OCI-LY3 (cell line): ENCODE measurements around the gene SLIRP.

Source experiments
- H2AFZ ChIP-seq: fragments of 200-600, 300-600 bp; shearing (Covaris generic); 2 replicates; pipeline ENCODE4 v1.6.0; 2014; ENCODE audit warnings: antibody characterized with exemption, low read depth, low read length
- H3K27ac ChIP-seq: fragments of 200-600, 300-600 bp; sonication (generic); 2 replicates; pipeline ENCODE4 v1.5.1; 2014; ENCODE audit warnings: mild to moderate bottlenecking, low read length, moderate library complexity, mixed read lengths
- H3K27me3 ChIP-seq: fragments of 200-600, 300-600 bp; sonication (generic); 2 replicates; pipeline ENCODE4 v1.6.1; 2014; ENCODE audit warnings: low read depth, low read length, mixed read lengths
- H3K36me3 ChIP-seq: fragments of 200-600, 300-600 bp; sonication (generic); replicated peaks from 2 replicates; pipeline ENCODE3; 2014; ENCODE audit warnings: low read depth, low read length, mixed read lengths
- H3K4me1 ChIP-seq: fragments of 300-600, 200-600 bp; sonication (generic); 2 replicates; pipeline ENCODE4 v1.6.1; 2014; ENCODE audit warnings: low read length, mixed read lengths
- H3K4me2 ChIP-seq: fragments of 200-600, 300-600 bp; sonication (generic); 2 replicates; pipeline ENCODE4 v1.6.1; 2014; ENCODE audit warnings: low read length, mixed read lengths
- H3K4me3 ChIP-seq: fragments of 300-600, 200-600 bp; sonication (generic); 2 replicates; pipeline ENCODE4 v1.5.1; 2014; ENCODE audit warnings: antibody characterized with exemption, mild to moderate bottlenecking, low read length, moderate library complexity
- H3K79me2 ChIP-seq: fragments of 300-600, 200-600 bp; shearing (Covaris generic); 2 replicates; pipeline ENCODE4 v1.6.1; 2014; ENCODE audit warnings: mild to moderate bottlenecking, low read length, mixed read lengths
- H3K9ac ChIP-seq: fragments of 300-600, 200-600 bp; shearing (Covaris generic); 2 replicates; pipeline ENCODE4 v1.6.0; 2014; ENCODE audit warnings: mild to moderate bottlenecking, low read length, moderate library complexity
- H3K9me3 ChIP-seq: fragments of 200-600, 300-600 bp; shearing (Covaris generic); 2 replicates; pipeline ENCODE4 v1.6.1; 2014; ENCODE audit warnings: low read length, mixed read lengths; ENCODE audit not compliant: insufficient read depth
- H4K20me1 ChIP-seq: fragments of 200-600, 300-600 bp; sonication (generic); 2 replicates; pipeline ENCODE4 v1.6.1; 2016; ENCODE audit warnings: low read length, mixed read lengths; ENCODE audit not compliant: insufficient read depth
- CTCF ChIP-seq: fragments of 200-600, 300-600 bp; sonication (generic); IDR thresholded peaks from 2 replicates; pipeline ENCODE4 v1.5.1; 2014; ENCODE audit warnings: antibody characterized with exemption, low read length, low read depth
- EZH2phosphoT487 ChIP-seq: fragments of 200-600 bp; shearing (Covaris generic); IDR thresholded peaks from 2 replicates; pipeline ENCODE4 v1.6.1; 2018; ENCODE audit warnings: antibody characterized with exemption, mixed run types, low read depth

SLIRP gene

GRCh38 chr14:77681196-77682157 is 26.4 kb upstream of the SLIRP start:
- Histone ChIP-seq H3K36me3 (peaks cover 6% of the 10 kb centered on the region), H3K4me2 (no peak overlapping the region), H3K9me3 (no peaks in the 10 kb centered on the region), H2AFZ (no peak overlapping the region), H4K20me1 (no peaks in the 10 kb centered on the region), H3K27ac (no peak overlapping the region), H3K4me1 (no peaks in the 10 kb centered on the region), H3K4me3 (no peak overlapping the region), H3K27me3 (no peaks in the 10 kb centered on the region), H3K79me2 (no peaks in the 10 kb centered on the region), H3K9ac (no peak overlapping the region)
- no peak for TF ChIP-seq EZH2phosphoT487
- TF ChIP-seq CTCF = no peak

GRCh38 chr14:77682158-77682553 is 25.7 kb upstream of the SLIRP start:
- Histone ChIP-seq H3K36me3 (peaks cover 6% of the 10 kb centered on the region), H2AFZ (no peak overlapping the region), H3K27me3 (no peaks in the 10 kb centered on the region), H3K9me3 (no peaks in the 10 kb centered on the region), H3K4me2 (no peak overlapping the region), H3K4me1 (no peaks in the 10 kb centered on the region), H3K79me2 (no peaks in the 10 kb centered on the region), H4K20me1 (no peaks in the 10 kb centered on the region), H3K9ac (no peak overlapping the region), H3K4me3 (no peak overlapping the region), H3K27ac (no peak overlapping the region)
- TF ChIP-seq CTCF (no peak), EZH2phosphoT487 (no peak)

- H2AFZ ChIP-seq = no peak overlapping the region
- H3K9ac ChIP-seq = no peak overlapping the region
- TF ChIP-seq EZH2phosphoT487 = no peak
- TF ChIP-seq CTCF = no peak
- H3K36me3 ChIP-seq = peaks cover 30% of the 10 kb centered on the region
- H3K4me1 ChIP-seq = no peaks in the 10 kb centered on the region
- H4K20me1 ChIP-seq = no peaks in the 10 kb centered on the region
- H3K27ac ChIP-seq = no peak overlapping the region
- H3K9me3 ChIP-seq = no peaks in the 10 kb centered on the region
- no peak overlapping the region for H3K4me2 ChIP-seq
- H3K79me2 ChIP-seq = 0 out of 2 replicates have a peak, but pooled peaks cover under 1% of the 10 kb centered on the region
- H3K4me3 ChIP-seq = no peak overlapping the region
- H3K27me3 ChIP-seq = no peaks in the 10 kb centered on the region
Observed at GRCh38 chr14:77691259-77691658, 16.6 kb upstream of the SLIRP start.

- Histone ChIP-seq H4K20me1 (peaks cover 18% of the 10 kb centered on the region; the same call in 1 of the 2 replicates), H3K36me3 (peaks cover 23% of the 10 kb centered on the region), H3K27me3 (no peaks in the 10 kb centered on the region), H2AFZ (peak overlapping the region; percentile 55), H3K79me2 (peaks cover 75% of the 10 kb centered on the region), H3K9me3 (no peaks in the 10 kb centered on the region), H3K4me3 (peak overlapping the region; percentile 91), H3K27ac (peak overlapping the region; percentile 32; the same call in 1 of the 2 replicates), H3K4me2 (peak overlapping the region; percentile 89), H3K4me1 (peaks cover 26% of the 10 kb centered on the region), H3K9ac (peak overlapping the region; percentile 89)
- TF ChIP-seq EZH2phosphoT487 (no peak), CTCF (peak; percentile 42)
Observed at GRCh38 chr14:77707355-77707723, 564 bp upstream of the SLIRP start.
